T-helper 2 cell (primary cell): Measurements from ENCODE around the gene FREY1.

Source experiments
- DNase-seq, 5 experiments: peaks; one replicate each; pipeline versions ENCODE4 v3.0.0 to v3.0.0-alpha.2; 2012 to 2022

The FREY1 gene

GRCh38 chr11:45860764-45861510, 46.1 kb downstream of the FREY1 start:
- no peak for DNase-seq

- DNase-seq = no peak
Measured at GRCh38 chr11:45860348-45860747, 46.7 kb downstream of the FREY1 start.

GRCh38 chr11:45859661-45860140, 47.4 kb downstream of the FREY1 start:
- DNase-seq = no peak

- DNase-seq = no peak
Measured at GRCh38 chr11:45858751-45859398, 48.2 kb downstream of the FREY1 start.

GRCh38 chr11:45857961-45858474, 49.1 kb downstream of the FREY1 start:
- no peak for DNase-seq
